Calu3 (cell line): ENCODE results near the gene TBL1XR1. TPM values are rescaled to one million over a fixed set of nuclear protein-coding genes. Genes with fewer than 3 reads are reported as not detected.
"Not testable (repeated sequence)": the region's sequence is repeated elsewhere in the genome, so short reads cannot be mapped to it uniquely, and the experiment has no call there.

Experiments used
- BruUV-seq: library from RNA; stranded (reverse); fragments of 400-500 nt; replicated peaks from 2 replicates; lab custom pipeline; 2021; lab: Mats Ljungman, UMichigan
- CTCF ChIA-PET: fragments of 300-600 bp; sonication (Branson Sonifier 250); formaldehyde crosslinking; loops from one replicate; lab custom pipeline; 2022; ENCODE audit warnings: antibody characterized with exemption; lab: Charles Lee
- DNase-seq: peaks from one replicate; pipeline ENCODE4 v3.0.0; 2022
- H3K27ac Mint-ChIP-seq: one replicate; pipeline ENCODE4 v1.8.0; 2022; ENCODE audit warnings: mixed read lengths; ENCODE audit not compliant: unreplicated experiment
- H3K27me3 Mint-ChIP-seq: one replicate; pipeline ENCODE4 v1.8.0; 2022; ENCODE audit warnings: mixed read lengths; ENCODE audit not compliant: unreplicated experiment
- H3K36me3 Mint-ChIP-seq: one replicate; pipeline ENCODE4 v1.8.0; 2022; ENCODE audit warnings: mild to moderate bottlenecking, moderate library complexity, mixed read lengths; ENCODE audit not compliant: insufficient read depth, unreplicated experiment
- H3K4me1 Mint-ChIP-seq: one replicate; pipeline ENCODE4 v1.8.0; 2022; ENCODE audit warnings: mild to moderate bottlenecking, low read depth, mixed read lengths; ENCODE audit not compliant: unreplicated experiment
- H3K4me3 Mint-ChIP-seq: one replicate; pipeline ENCODE4 v1.8.0; 2022; ENCODE audit warnings: mild to moderate bottlenecking, low read depth, moderate library complexity, mixed read lengths; ENCODE audit not compliant: unreplicated experiment
- H3K9me3 Mint-ChIP-seq: one replicate; pipeline ENCODE4 v1.8.0; 2022; ENCODE audit warnings: low read depth, mixed read lengths; ENCODE audit not compliant: unreplicated experiment
- intact Hi-C: fragments of 100-400 bp; cut with micrococcal nuclease; formaldehyde crosslinking; loops from one replicate; pipeline ENCODE4 v1.10.0; 2022; ENCODE audit not compliant: unreplicated experiment
- total RNA-seq: library from RNA; stranded (reverse); gene quantifications from 2 replicates; pipeline ENCODE4 v1.2.3, GENCODE V29; 2022
- TF ChIP-seq, protein P1 (sequence below): fragments of 200-600 bp; IDR thresholded peaks from one replicate; pipeline ENCODE4 v1.8.0; 2022; ENCODE audit warnings: antibody characterized with exemption; ENCODE audit not compliant: unreplicated experiment

The TBL1XR1 gene
- total RNA-seq, 1 experiment from 2014 or later, result 206 TPM

DNA sequence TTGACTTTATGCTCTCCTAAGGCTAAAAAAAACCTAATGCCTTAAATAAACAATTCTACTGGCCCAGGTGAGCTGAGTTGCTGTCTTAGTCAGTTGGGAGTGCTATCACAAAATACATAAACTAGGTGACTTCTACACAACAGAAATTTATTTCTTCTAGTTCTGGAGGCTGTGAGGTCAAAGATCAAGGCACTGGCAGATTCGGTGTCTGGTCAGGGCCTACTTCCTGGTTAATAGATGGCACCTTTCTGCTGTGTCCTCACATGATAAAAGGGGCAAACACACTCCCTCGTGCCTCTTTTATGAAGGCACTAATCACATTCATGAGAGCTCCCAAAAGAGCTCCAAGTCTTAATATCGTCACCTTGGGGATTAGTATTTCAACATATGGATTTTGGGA lies 11.5 kb upstream of the TBL1XR1 start:
- no peaks in the 10 kb centered on the region for H3K9me3 Mint-ChIP-seq

DNA sequence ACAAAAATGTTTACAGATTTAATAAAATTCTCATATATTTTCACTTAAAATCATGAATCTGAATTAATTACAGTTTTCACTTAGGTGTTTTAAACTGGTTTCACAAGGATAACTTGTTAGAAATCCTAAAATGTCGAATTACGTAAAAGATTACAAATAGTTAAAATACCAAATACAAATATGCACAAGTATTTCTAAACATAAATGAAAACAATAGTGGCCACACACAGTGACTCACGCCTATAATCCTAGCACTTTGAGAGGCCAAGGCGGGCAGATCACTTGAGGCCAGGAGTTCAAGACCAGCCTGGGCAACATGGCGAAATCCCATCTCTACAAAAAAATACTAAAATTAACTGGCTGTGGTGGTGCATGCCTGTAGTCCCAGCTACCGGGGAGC lies 10.9 kb upstream of the TBL1XR1 start:
- TF ChIP-seq, protein P1, sequence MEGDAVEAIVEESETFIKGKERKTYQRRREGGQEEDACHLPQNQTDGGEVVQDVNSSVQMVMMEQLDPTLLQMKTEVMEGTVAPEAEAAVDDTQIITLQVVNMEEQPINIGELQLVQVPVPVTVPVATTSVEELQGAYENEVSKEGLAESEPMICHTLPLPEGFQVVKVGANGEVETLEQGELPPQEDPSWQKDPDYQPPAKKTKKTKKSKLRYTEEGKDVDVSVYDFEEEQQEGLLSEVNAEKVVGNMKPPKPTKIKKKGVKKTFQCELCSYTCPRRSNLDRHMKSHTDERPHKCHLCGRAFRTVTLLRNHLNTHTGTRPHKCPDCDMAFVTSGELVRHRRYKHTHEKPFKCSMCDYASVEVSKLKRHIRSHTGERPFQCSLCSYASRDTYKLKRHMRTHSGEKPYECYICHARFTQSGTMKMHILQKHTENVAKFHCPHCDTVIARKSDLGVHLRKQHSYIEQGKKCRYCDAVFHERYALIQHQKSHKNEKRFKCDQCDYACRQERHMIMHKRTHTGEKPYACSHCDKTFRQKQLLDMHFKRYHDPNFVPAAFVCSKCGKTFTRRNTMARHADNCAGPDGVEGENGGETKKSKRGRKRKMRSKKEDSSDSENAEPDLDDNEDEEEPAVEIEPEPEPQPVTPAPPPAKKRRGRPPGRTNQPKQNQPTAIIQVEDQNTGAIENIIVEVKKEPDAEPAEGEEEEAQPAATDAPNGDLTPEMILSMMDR, result no peak
- intact Hi-C loops, result no loop called here
- BruUV-seq, result no TSS peak
- no peak for DNase-seq
- Mint-ChIP-seq H3K36me3 (peaks cover 15% of the 10 kb centered on the region), H3K9me3 (no peaks in the 10 kb centered on the region), H3K4me3 (no peak overlapping the region), H3K4me1 (peaks cover 27% of the 10 kb centered on the region), H3K27me3 (no peaks in the 10 kb centered on the region), H3K27ac (no peak overlapping the region)
- CTCF ChIA-PET, result no interaction called here

More for the DNA sequence above, 11.5 kb upstream of the TBL1XR1 start:
- Mint-ChIP-seq H3K36me3 (peaks cover 15% of the 10 kb centered on the region), H3K27me3 (no peaks in the 10 kb centered on the region), H3K27ac (no peak overlapping the region), H3K4me1 (peaks cover 32% of the 10 kb centered on the region), H3K4me3 (no peak overlapping the region)
- no peak for DNase-seq
- BruUV-seq, result no TSS peak
- CTCF ChIA-PET, result no interaction called here
- intact Hi-C loops, result no loop called here
- TF ChIP-seq, protein P1, result no peak

DNA sequence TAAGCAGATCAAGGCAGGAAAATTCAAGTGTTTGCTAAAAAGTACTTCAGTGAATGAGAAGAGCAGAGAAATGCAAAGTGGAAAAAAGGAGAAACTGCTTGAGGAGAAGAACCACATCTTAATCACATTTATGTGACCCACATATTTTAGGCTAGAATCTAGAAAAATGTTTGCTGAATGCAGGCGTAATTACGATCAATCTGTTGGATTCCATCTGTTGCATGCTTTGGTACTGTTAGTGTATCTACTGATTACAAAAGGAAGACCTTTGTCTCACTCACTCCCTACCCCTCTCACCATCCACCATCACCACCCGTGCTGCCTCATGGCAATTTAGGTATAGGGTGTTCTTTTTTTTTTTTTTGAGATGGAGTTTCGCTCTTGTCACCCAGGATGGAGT lies 9.7 kb upstream of the TBL1XR1 start:
- H3K36me3 Mint-ChIP-seq, result peaks cover 8% of the 10 kb centered on the region
- DNase-seq, result no peak

DNA sequence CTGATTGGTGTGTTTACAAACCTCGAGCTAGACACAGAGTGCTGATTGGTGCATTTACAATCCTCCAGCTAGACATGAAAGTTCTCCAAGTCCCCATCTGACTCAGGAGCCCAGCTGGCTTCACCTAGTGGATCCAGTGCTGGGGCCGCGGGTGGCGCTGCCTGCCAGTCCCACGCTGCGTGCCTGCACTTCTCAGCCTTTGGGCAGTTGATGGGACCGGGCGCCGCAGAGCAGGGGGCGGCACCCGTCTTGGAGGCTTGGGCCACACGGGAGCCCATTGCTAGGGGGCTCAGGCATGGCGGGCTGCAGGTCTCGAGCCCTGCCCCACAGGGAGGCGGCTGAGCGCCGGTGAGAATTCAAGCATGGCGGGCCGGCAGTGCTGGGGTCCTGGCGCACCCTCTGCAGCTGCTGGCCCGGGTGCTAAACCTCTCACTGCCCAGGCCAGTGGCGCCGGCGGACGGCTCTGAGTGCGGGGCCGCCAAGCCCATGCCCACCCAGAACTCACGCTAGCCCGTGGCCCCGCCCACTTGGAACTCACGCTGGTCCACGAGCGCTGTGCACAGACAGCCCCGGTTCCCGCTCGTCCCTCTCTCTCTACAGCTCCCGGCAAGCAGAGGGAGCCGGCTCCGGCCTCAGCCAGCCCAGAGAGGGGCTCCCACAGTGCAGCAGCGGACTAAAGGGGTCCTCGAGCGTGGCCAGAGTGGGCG lies 6.6 kb upstream of the TBL1XR1 start:
- peaks cover 2% of the 10 kb centered on the region for H3K36me3 Mint-ChIP-seq
- H3K4me3 Mint-ChIP-seq, result no peak overlapping the region
- no peak overlapping the region for H3K27ac Mint-ChIP-seq
- intact Hi-C loops, result no loop called here
- no peaks in the 10 kb centered on the region for H3K27me3 Mint-ChIP-seq
- DNase-seq, result no peak
- H3K9me3 Mint-ChIP-seq, result no peaks in the 10 kb centered on the region
- TF ChIP-seq, protein P1, result no peak
- peaks cover 9% of the 10 kb centered on the region for H3K4me1 Mint-ChIP-seq
- BruUV-seq, result no TSS peak
- CTCF ChIA-PET, result interaction anchor here (0.6 kb wide), 1 partner anchor 391 kb away, joined by 3 read pairs; no protein-coding TSS in a partner anchor

More for the DNA sequence above, 9.7 kb upstream of the TBL1XR1 start:
- CTCF ChIA-PET, result no interaction called here
- H3K4me3 Mint-ChIP-seq, result no peak overlapping the region
- intact Hi-C loops, result no loop called here
- TF ChIP-seq, protein P1, result no peak
- no peaks in the 10 kb centered on the region for H3K9me3 Mint-ChIP-seq
- no peaks in the 10 kb centered on the region for H3K27me3 Mint-ChIP-seq
- H3K4me1 Mint-ChIP-seq, result peaks cover 15% of the 10 kb centered on the region
- BruUV-seq, result no TSS peak
- H3K27ac Mint-ChIP-seq, result no peak overlapping the region

DNA sequence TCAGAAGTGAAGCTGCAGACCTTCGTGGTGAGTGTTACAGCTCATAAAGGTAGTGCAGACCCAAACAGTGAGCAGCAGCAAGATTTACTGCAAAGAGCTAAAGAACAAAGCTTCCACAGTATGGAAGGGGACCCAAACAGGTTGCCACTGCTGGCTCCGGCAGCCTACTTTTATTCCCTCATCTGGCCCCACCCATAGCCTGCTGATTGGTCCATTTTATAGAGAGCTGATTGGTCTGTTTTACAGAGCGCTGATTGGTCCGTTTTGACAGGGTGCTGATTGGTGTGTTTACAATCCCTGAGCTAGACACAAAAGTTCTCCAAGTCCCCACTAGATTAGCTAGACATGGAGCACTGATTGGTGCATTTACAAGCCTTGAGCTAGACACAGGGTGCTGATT lies 5.7 kb upstream of the TBL1XR1 start:
- H3K9me3 Mint-ChIP-seq, H3K27me3 Mint-ChIP-seq, H3K4me3 Mint-ChIP-seq, DNase-seq, H3K27ac Mint-ChIP-seq, intact Hi-C loops, BruUV-seq, H3K36me3 Mint-ChIP-seq: not testable (repeated sequence)
- CTCF ChIA-PET, result interaction anchor here (0.6 kb wide), 2 partner anchors 14 to 392 kb away, joined by 3 read pairs; no protein-coding TSS in a partner anchor
- H3K4me1 Mint-ChIP-seq, result peaks cover 17% of the 10 kb centered on the region
